OCI-LY1 (cell line): Measurements from ENCODE around the gene PRR14L.

Source experiments
- EZH2 ChIP-seq: fragments of 200-600 bp; sonication (generic), shearing (Covaris generic); IDR thresholded peaks from 2 replicates; pipeline ENCODE4 v1.8.0; 2017; ENCODE audit warnings: borderline replicate concordance, mixed run types, mild to moderate bottlenecking, antibody characterized with exemption, low read length, moderate library complexity, mixed read lengths
- TF ChIP-seq, protein P1 (sequence below): fragments of 200-600 bp; sonication (generic), shearing (Covaris generic); IDR thresholded peaks from 2 replicates; pipeline ENCODE4 v1.5.1; 2017; ENCODE audit warnings: mild to moderate bottlenecking, antibody characterized with exemption, low read length, moderate library complexity, mixed read lengths

DNA sequence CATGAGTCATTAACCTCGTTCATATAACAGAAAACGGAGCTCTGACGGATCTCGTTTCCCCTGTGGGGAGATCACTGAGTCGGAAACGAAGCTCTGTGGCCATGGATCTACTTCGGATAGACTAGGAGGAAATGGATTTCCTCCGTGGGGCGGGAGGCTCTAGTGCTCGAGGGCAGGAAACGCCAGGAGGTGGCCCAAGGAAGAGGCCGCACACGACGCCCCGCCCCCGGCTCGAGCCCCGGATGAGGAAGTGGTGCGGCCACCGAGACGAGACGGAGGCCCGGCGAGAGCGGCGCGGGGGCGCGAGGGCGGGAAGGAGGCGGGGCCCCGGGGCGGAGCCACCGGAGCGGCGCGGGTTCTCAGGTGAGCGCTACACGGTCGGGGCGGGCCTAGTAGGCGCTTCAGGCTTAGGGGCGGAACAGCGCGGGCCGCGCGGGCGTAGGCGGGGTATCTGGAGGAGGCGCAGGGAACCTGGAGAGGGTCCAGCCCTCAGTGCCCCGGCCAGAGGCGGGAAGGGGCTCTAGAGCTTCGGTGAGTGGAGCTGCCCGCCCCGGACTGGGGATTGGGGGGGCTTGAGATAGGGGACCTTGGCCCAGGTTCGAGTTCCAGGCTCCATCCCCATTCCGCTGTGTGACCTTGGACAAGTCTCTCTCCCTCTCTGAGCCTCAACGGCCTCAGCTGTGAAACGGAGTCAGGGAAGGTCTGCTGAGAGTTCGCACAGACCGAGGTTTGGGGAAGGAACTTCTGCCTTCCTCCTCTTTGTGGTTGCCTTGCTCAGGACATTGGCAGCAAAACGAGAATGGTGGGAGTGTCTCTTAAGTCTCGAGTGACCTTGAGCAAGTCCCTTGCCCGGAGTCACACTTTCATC lies 3.9 kb upstream of the PRR14L start, which contains the start of gene DEPDC5:
- TF ChIP-seq, protein P1, sequence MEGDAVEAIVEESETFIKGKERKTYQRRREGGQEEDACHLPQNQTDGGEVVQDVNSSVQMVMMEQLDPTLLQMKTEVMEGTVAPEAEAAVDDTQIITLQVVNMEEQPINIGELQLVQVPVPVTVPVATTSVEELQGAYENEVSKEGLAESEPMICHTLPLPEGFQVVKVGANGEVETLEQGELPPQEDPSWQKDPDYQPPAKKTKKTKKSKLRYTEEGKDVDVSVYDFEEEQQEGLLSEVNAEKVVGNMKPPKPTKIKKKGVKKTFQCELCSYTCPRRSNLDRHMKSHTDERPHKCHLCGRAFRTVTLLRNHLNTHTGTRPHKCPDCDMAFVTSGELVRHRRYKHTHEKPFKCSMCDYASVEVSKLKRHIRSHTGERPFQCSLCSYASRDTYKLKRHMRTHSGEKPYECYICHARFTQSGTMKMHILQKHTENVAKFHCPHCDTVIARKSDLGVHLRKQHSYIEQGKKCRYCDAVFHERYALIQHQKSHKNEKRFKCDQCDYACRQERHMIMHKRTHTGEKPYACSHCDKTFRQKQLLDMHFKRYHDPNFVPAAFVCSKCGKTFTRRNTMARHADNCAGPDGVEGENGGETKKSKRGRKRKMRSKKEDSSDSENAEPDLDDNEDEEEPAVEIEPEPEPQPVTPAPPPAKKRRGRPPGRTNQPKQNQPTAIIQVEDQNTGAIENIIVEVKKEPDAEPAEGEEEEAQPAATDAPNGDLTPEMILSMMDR: no peak
- TF ChIP-seq EZH2: no peak
